ENCODE results near the gene LCE3D. TPM values are rescaled to one million over a fixed set of nuclear protein-coding genes. Genes with fewer than 3 reads are reported as not detected.

LCE3D gene
- total and polyA plus RNA-seq, 8 donors, result 0.98 TPM; not detected in 7

DNA sequence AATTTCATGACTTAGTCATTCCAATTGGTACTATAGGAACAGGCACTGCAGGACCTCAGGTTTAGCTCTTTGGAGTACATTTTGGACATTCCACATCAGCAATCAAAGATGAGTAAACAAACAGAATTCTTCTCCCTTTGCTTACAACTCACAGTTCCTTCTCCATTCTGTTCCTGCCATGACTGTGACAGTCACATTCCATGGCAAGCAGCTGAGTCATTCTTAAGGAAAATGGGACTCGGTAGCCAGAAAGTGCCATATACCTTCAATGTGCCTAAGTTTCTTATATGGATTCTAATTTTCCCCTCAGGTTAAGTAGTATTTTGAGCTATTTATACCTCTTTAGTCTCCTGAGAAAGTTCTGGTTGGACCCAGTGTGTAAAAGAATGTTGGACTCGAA lies 40.4 kb downstream of the LCE3D start:
- no peak for TF ChIP-seq POLR2A (IDR thresholded peaks at IDR 0.05)
- TF ChIP-seq, protein P1, sequence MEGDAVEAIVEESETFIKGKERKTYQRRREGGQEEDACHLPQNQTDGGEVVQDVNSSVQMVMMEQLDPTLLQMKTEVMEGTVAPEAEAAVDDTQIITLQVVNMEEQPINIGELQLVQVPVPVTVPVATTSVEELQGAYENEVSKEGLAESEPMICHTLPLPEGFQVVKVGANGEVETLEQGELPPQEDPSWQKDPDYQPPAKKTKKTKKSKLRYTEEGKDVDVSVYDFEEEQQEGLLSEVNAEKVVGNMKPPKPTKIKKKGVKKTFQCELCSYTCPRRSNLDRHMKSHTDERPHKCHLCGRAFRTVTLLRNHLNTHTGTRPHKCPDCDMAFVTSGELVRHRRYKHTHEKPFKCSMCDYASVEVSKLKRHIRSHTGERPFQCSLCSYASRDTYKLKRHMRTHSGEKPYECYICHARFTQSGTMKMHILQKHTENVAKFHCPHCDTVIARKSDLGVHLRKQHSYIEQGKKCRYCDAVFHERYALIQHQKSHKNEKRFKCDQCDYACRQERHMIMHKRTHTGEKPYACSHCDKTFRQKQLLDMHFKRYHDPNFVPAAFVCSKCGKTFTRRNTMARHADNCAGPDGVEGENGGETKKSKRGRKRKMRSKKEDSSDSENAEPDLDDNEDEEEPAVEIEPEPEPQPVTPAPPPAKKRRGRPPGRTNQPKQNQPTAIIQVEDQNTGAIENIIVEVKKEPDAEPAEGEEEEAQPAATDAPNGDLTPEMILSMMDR (IDR thresholded peaks at IDR 0.05), result no peak
- TF ChIP-seq POLR2AphosphoS5 (IDR thresholded peaks at IDR 0.05), result no peak
- no peak for TF ChIP-seq EP300 (IDR thresholded peaks at IDR 0.05)
- H3K27me3 ChIP-seq, result peaks cover 0 to 9% (median 0%) of the 10 kb centered on the region in 3 donors
- H3K4me3 ChIP-seq, result no peak overlapping the region
- no peak for DNase-seq
- WGBS, 5 donors, result 53 to 62% (median 59%) methylated on average over 2 of the region's 2 CpGs
- intact Hi-C loops (cut with DNase I; ENCODE audit: low total_unique reads), result no loop called here
- no peak overlapping the region for H3K27ac ChIP-seq
- H3K36me3 ChIP-seq, result no peaks in the 10 kb centered on the region
- H3K9me3 ChIP-seq, result no peaks in the 10 kb centered on the region
- no peaks in the 10 kb centered on the region for H3K4me1 ChIP-seq

- H3K4me1 ChIP-seq, result no peaks in the 10 kb centered on the region
- no peak for DNase-seq
- H3K9me3 ChIP-seq, result no peaks in the 10 kb centered on the region
- no peaks in the 10 kb centered on the region for H3K36me3 ChIP-seq
- H3K27me3 ChIP-seq, result peaks cover 0 to 4% (median 0%) of the 10 kb centered on the region in 3 donors
- TF ChIP-seq EP300 (IDR thresholded peaks at IDR 0.05), result no peak
- no peak for TF ChIP-seq POLR2AphosphoS5 (IDR thresholded peaks at IDR 0.05)
- TF ChIP-seq, protein P1 (IDR thresholded peaks at IDR 0.05), result no peak
- TF ChIP-seq POLR2A (IDR thresholded peaks at IDR 0.05), result no peak
- no peak overlapping the region for H3K4me3 ChIP-seq
- H3K27ac ChIP-seq, result no peak overlapping the region
- 11 to 49% (median 32%) methylated on average over 4 of the region's 4 CpGs for WGBS, 5 donors
- intact Hi-C loops (cut with DNase I; ENCODE audit: low total_unique reads), result no loop called here
Observed at GRCh38 chr1:152537496-152537895, 42.8 kb downstream of the LCE3D start.

DNA sequence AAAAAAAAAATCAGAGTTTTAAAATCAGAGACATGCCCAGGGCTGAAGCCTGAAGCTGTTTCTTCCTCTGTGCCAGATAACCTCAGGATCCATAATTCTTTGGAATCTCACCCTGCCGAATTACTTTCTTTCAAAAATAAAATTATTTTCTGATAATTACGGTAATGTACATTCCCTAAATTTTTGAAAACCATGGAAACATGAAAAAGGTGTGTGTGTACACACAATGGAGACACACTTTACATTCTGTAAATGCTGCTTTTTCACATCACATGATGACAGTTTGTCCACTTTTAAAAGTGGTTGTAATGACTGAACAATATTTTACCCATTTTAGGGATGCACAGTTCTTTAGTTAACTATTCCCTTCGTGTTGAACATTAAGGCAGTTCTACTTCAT lies 44.5 kb downstream of the LCE3D start:
- 75 to 81% (median 78%) methylated on average over 3 of the region's 3 CpGs for WGBS, 5 donors
- H3K36me3 ChIP-seq, result no peaks in the 10 kb centered on the region
- intact Hi-C loops (cut with DNase I; ENCODE audit: low total_unique reads), result no loop called here
- H3K4me3 ChIP-seq, result no peak overlapping the region
- no peak for DNase-seq
- H3K4me1 ChIP-seq, result no peaks in the 10 kb centered on the region
- TF ChIP-seq POLR2AphosphoS5 (IDR thresholded peaks at IDR 0.05), result no peak
- no peak for TF ChIP-seq POLR2A (IDR thresholded peaks at IDR 0.05)
- no peak overlapping the region for H3K27ac ChIP-seq
- peaks cover 0 to 4% (median 0%) of the 10 kb centered on the region in 3 donors for H3K27me3 ChIP-seq
- peaks cover 0 to 8% (median 7%) of the 10 kb centered on the region in 4 donors for H3K9me3 ChIP-seq

GRCh38 chr1:152533327-152533938 lies 46.9 kb downstream of the LCE3D start:
- DNase-seq, result peak in 1 of 2 donors; percentile 30
- intact Hi-C loops (cut with DNase I; ENCODE audit: low total_unique reads), result no loop called here

More at GRCh38 chr1:152533327-152533938, 46.9 kb downstream of the LCE3D start:
- Histone ChIP-seq H3K36me3 (no peaks in the 10 kb centered on the region), H3K4me1 (no peaks in the 10 kb centered on the region), H3K4me3 (no peak overlapping the region), H3K27ac (no peak overlapping the region), H3K27me3 (peaks cover 0 to 4% (median 0%) of the 10 kb centered on the region in 3 donors), H3K9me3 (peaks cover 0 to 9% (median 8%) of the 10 kb centered on the region in 4 donors)
- TF ChIP-seq, protein P1 (IDR thresholded peaks at IDR 0.05), result no peak
- TF ChIP-seq EP300 (IDR thresholded peaks at IDR 0.05) (no peak), POLR2AphosphoS5 (IDR thresholded peaks at IDR 0.05) (no peak), POLR2A (IDR thresholded peaks at IDR 0.05) (no peak)
- 23 to 27% (median 24%) methylated on average over 7 of the region's 7 CpGs for WGBS, 5 donors

Small RNA genes within 50 kb of the gene (small RNA-seq; reads per million reads assigned to genes)
- gene LCE3A (0 reads per million in 4 donors), gene LCE3B (0 reads per million in 4 donors)

Other genes starting within 250 kb of the LCE3D start
- gene FLG2, start 220.5 kb downstream of the LCE3D start, total RNA-seq, result under 1 TPM in 1 of 5 donors, not detected in 4; 0.37 TPM
- gene FLG2, start 220.5 kb downstream of the LCE3D start, polyA plus RNA-seq, result under 1 TPM in 2 of 3 donors, not detected in 1; 0.03 to 0.15 TPM
- gene CRNN, start 166.3 kb downstream of the LCE3D start, total RNA-seq, result under 1 TPM in 1 of 5 donors, not detected in 4; 0.89 TPM
- 100 to 1,000 TPM in 1 of 3 donors, 1 to 10 TPM in 1, not detected in 1; 3.1 to 209 TPM for gene CRNN, start 166.3 kb downstream of the LCE3D start, polyA plus RNA-seq
- gene LCE5A, start 69.7 kb downstream of the LCE3D start, total RNA-seq, result not detected
- not detected for gene LCE5A, start 69.7 kb downstream of the LCE3D start, polyA plus RNA-seq
- not detected for gene CRCT1, start 66.0 kb downstream of the LCE3D start, total RNA-seq
- 10 to 100 TPM in 1 of 3 donors, not detected in 2; 89.8 TPM for gene CRCT1, start 66.0 kb downstream of the LCE3D start, polyA plus RNA-seq
- not detected for gene LCE3E, start 13.7 kb downstream of the LCE3D start, total RNA-seq
- gene LCE3E, start 13.7 kb downstream of the LCE3D start, polyA plus RNA-seq, result under 1 TPM in 1 of 3 donors, not detected in 2; 0.65 TPM
- gene LCE3C, start 19.7 kb upstream of the LCE3D start, total RNA-seq, result not detected
- gene LCE3C, start 19.7 kb upstream of the LCE3D start, polyA plus RNA-seq, result not detected
- not detected for gene LCE3B, start 33.3 kb upstream of the LCE3D start, total RNA-seq
- not detected for gene LCE3B, start 33.3 kb upstream of the LCE3D start, polyA plus RNA-seq
- not detected for gene LCE3A, start 42.6 kb upstream of the LCE3D start, total RNA-seq
- not detected for gene LCE3A, start 42.6 kb upstream of the LCE3D start, polyA plus RNA-seq
- not detected for gene LCE2D, start 82.9 kb upstream of the LCE3D start, total RNA-seq
- gene LCE2D, start 82.9 kb upstream of the LCE3D start, polyA plus RNA-seq, result not detected
- not detected for gene LCE2C, start 94.8 kb upstream of the LCE3D start, total RNA-seq
- not detected for gene LCE2C, start 94.8 kb upstream of the LCE3D start, polyA plus RNA-seq
- gene LCE2B, start 105.6 kb upstream of the LCE3D start, total RNA-seq, result not detected
- not detected for gene LCE2B, start 105.6 kb upstream of the LCE3D start, polyA plus RNA-seq
- not detected for gene LCE2A, start 117.8 kb upstream of the LCE3D start, total RNA-seq
- gene LCE2A, start 117.8 kb upstream of the LCE3D start, polyA plus RNA-seq, result not detected
- gene LCE4A, start 127.6 kb upstream of the LCE3D start, total RNA-seq, result not detected
- not detected for gene LCE4A, start 127.6 kb upstream of the LCE3D start, polyA plus RNA-seq
- not detected for gene KPRP, start 177.5 kb upstream of the LCE3D start, total RNA-seq
- gene KPRP, start 177.5 kb upstream of the LCE3D start, polyA plus RNA-seq, result under 1 TPM in 1 of 3 donors, not detected in 2; 0.30 TPM
- not detected for gene LCE1F, start 194.6 kb upstream of the LCE3D start, total RNA-seq
- gene LCE1F, start 194.6 kb upstream of the LCE3D start, polyA plus RNA-seq, result not detected
- not detected for gene LCE1E, start 205.7 kb upstream of the LCE3D start, total RNA-seq
- gene LCE1E, start 205.7 kb upstream of the LCE3D start, polyA plus RNA-seq, result not detected
- not detected for gene LCE1D, start 216.2 kb upstream of the LCE3D start, total RNA-seq
- gene LCE1D, start 216.2 kb upstream of the LCE3D start, polyA plus RNA-seq, result not detected
- gene LCE1C, start 226.1 kb upstream of the LCE3D start, total RNA-seq, result not detected
- under 1 TPM in 1 of 3 donors, not detected in 2; 0.23 TPM for gene LCE1C, start 226.1 kb upstream of the LCE3D start, polyA plus RNA-seq
- not detected for gene LCE1B, start 231.5 kb upstream of the LCE3D start, total RNA-seq
- gene LCE1B, start 231.5 kb upstream of the LCE3D start, polyA plus RNA-seq, result not detected
- not detected for gene LCE1A, start 247.0 kb upstream of the LCE3D start, total RNA-seq
- gene LCE1A, start 247.0 kb upstream of the LCE3D start, polyA plus RNA-seq, result not detected